Neural cell (in vitro differentiated cells): Measurements from ENCODE around the gene MOGAT1. TPM values are rescaled to one million over a fixed set of nuclear protein-coding genes. Genes with fewer than 3 reads are reported as not detected.

Source experiments
- H2AFZ ChIP-seq: fragments of 200-600, 300-800 bp; sonication (generic), shearing (Covaris generic); 2 replicates; pipeline ENCODE4 v1.6.0; 2014; ENCODE audit warnings: low read depth, mild to moderate bottlenecking, antibody characterized with exemption, low read length, moderate library complexity
- H3F3A ChIP-seq: fragments of 200-600 bp; shearing (Covaris generic); 2 replicates; pipeline ENCODE4 v1.6.1; 2016; ENCODE audit warnings: mild to moderate bottlenecking, moderate library complexity, mixed read lengths, antibody characterized with exemption, low read length; ENCODE audit not compliant: insufficient read depth, poor library complexity, severe bottlenecking
- H3K27ac ChIP-seq: fragments of 200-600, 300-800 bp; sonication (generic), shearing (Covaris generic); 2 replicates; pipeline ENCODE4 v1.5.1; 2014; ENCODE audit warnings: mild to moderate bottlenecking, low read length, moderate library complexity
- H3K27me3 ChIP-seq: fragments of 300-800, 200-600 bp; sonication (generic), shearing (Covaris generic); 2 replicates; pipeline ENCODE4 v1.6.0; 2014; ENCODE audit warnings: mild to moderate bottlenecking, low read depth, low read length, moderate library complexity; ENCODE audit not compliant: insufficient read depth
- H3K36me3 ChIP-seq: fragments of 300-800, 200-600 bp; sonication (generic), shearing (Covaris generic); 2 replicates; pipeline ENCODE4 v1.5.1; 2014; ENCODE audit warnings: mild to moderate bottlenecking, antibody characterized with exemption, low read length, moderate library complexity; ENCODE audit not compliant: insufficient read depth
- H3K4me2 ChIP-seq: fragments of 300-800, 200-600 bp; sonication (generic), shearing (Covaris generic); 2 replicates; pipeline ENCODE4 v1.6.0; 2014; ENCODE audit warnings: mild to moderate bottlenecking, low read length
- H3K4me3 ChIP-seq: fragments of 300-800, 200-600 bp; sonication (generic), shearing (Covaris generic); 2 replicates; pipeline ENCODE4 v1.5.1; 2014; ENCODE audit warnings: mild to moderate bottlenecking, low read length, moderate library complexity
- H3K79me2 ChIP-seq: fragments of 200-600 bp; shearing (Covaris generic); replicated peaks from 2 replicates; pipeline ENCODE4 v1.6.0; 2014; ENCODE audit warnings: mild to moderate bottlenecking, low read length, moderate library complexity; ENCODE audit not compliant: insufficient read depth
- H3K9ac ChIP-seq: fragments of 300-800, 200-600 bp; sonication (generic), shearing (Covaris generic); 2 replicates; pipeline ENCODE4 v1.6.1; 2016; ENCODE audit warnings: mild to moderate bottlenecking, low read length, mixed read lengths
- H3K9me2 ChIP-seq: fragments of 200-600 bp; shearing (Covaris generic); 2 replicates; pipeline ENCODE4 v1.6.1; 2016; ENCODE audit warnings: mild to moderate bottlenecking, low read length, mixed read lengths; ENCODE audit not compliant: insufficient read depth
- H3K9me3 ChIP-seq: fragments of 200-600, 300-800 bp; sonication (generic), shearing (Covaris generic); 2 replicates; pipeline ENCODE4 v1.6.1; 2016; ENCODE audit warnings: mild to moderate bottlenecking, mixed run types, low read length, moderate library complexity, mixed read lengths
- H4K20me1 ChIP-seq: fragments of 200-600 bp; shearing (Covaris generic); 2 replicates; pipeline ENCODE4 v1.6.1; 2016; ENCODE audit warnings: mild to moderate bottlenecking, mixed run types; ENCODE audit not compliant: insufficient read depth
- CTCF ChIP-seq: fragments of 450-650 bp; IDR thresholded peaks from 2 replicates; pipeline ENCODE4 v1.5.1; 2014; ENCODE audit warnings: antibody characterized with exemption, mild to moderate bottlenecking, moderate library complexity; ENCODE audit not compliant: poor library complexity, severe bottlenecking
- EP300 ChIP-seq: fragments of 450-650 bp; conservative IDR thresholded peaks from 2 replicates; pipeline ENCODE4 v1.6.1; 2014; ENCODE audit warnings: antibody characterized with exemption, mild to moderate bottlenecking, moderate library complexity; ENCODE audit not compliant: poor library complexity, severe bottlenecking
- EZH2 ChIP-seq: fragments of 200-600, 300-800 bp; shearing (Covaris generic), sonication (generic); IDR thresholded peaks from 2 replicates; pipeline ENCODE4 v1.6.1; 2014; ENCODE audit warnings: antibody characterized with exemption, low read length, borderline replicate concordance, mild to moderate bottlenecking; ENCODE audit not compliant: insufficient read depth, poor library complexity, severe bottlenecking
- MXI1 ChIP-seq: fragments of 450-650 bp; conservative IDR thresholded peaks from 2 replicates; pipeline ENCODE4 v1.6.1; 2014; ENCODE audit warnings: antibody characterized with exemption, mild to moderate bottlenecking; ENCODE audit not compliant: poor library complexity, severe bottlenecking
- POLR2AphosphoS5 ChIP-seq: IDR thresholded peaks from 2 replicates; pipeline ENCODE4 v1.6.1; 2012
- RAD21 ChIP-seq: fragments of 450-650 bp; conservative IDR thresholded peaks from 2 replicates; pipeline ENCODE4 v1.6.1; 2014; ENCODE audit warnings: antibody characterized with exemption, mild to moderate bottlenecking, moderate library complexity
- REST ChIP-seq: IDR thresholded peaks from 2 replicates; pipeline ENCODE4 v1.6.1; 2012; ENCODE audit warnings: borderline replicate concordance
- SMC3 ChIP-seq: fragments of 450-650 bp; conservative IDR thresholded peaks from 2 replicates; pipeline ENCODE4 v1.6.1; 2014; ENCODE audit warnings: antibody characterized with exemption, mild to moderate bottlenecking, moderate library complexity; ENCODE audit not compliant: poor library complexity
- TAF1 ChIP-seq: IDR thresholded peaks from 2 replicates; pipeline ENCODE4 v1.6.1; 2012; ENCODE audit warnings: low read depth
- polyA plus RNA-seq: library from polyadenylated mRNA; depleted of rRNA; stranded (reverse); fragments of >200 nt; gene quantifications from 2 replicates; pipeline ENCODE4 v1.2.3, GENCODE V29; 2014

Gene MOGAT1
- polyA plus RNA-seq, 1 donor from 2014 or later, result not detected

GRCh38 chr2:222709191-222709891 lies 37.9 kb downstream of the MOGAT1 start:
- Histone ChIP-seq H3K9ac (no peak overlapping the region), H3K4me3 (no peak overlapping the region)

GRCh38 chr2:222710736-222711135 lies 39.3 kb downstream of the MOGAT1 start:
- Histone ChIP-seq H3K27ac (no peak overlapping the region), H3K27me3 (no peaks in the 10 kb centered on the region), H3K79me2 (no peaks in the 10 kb centered on the region)
- TF ChIP-seq CTCF (no peak), POLR2AphosphoS5 (no peak), REST (no peak), EZH2 (no peak), EP300 (no peak)

More at GRCh38 chr2:222709191-222709891, 37.9 kb downstream of the MOGAT1 start:
- Histone ChIP-seq H3K36me3 (no peaks in the 10 kb centered on the region), H3K27ac (no peak overlapping the region), H3K79me2 (no peaks in the 10 kb centered on the region), H3F3A (no peaks in the 10 kb centered on the region), H4K20me1 (no peaks in the 10 kb centered on the region), H3K9me3 (no peaks in the 10 kb centered on the region), H3K27me3 (no peaks in the 10 kb centered on the region), H3K9me2 (no peaks in the 10 kb centered on the region), H3K4me2 (no peak overlapping the region), H2AFZ (no peak overlapping the region)
- TF ChIP-seq REST (no peak), TAF1 (no peak), CTCF (no peak), EP300 (no peak), RAD21 (no peak), MXI1 (no peak), POLR2AphosphoS5 (no peak), SMC3 (no peak), EZH2 (no peak)

More at GRCh38 chr2:222710736-222711135, 39.3 kb downstream of the MOGAT1 start:
- H3K9me3 ChIP-seq, result no peaks in the 10 kb centered on the region
- H3K36me3 ChIP-seq, result no peaks in the 10 kb centered on the region
- no peak overlapping the region for H2AFZ ChIP-seq
- no peaks in the 10 kb centered on the region for H3K9me2 ChIP-seq
- no peak overlapping the region for H3K9ac ChIP-seq
- no peak overlapping the region for H3K4me2 ChIP-seq
- H4K20me1 ChIP-seq, result no peaks in the 10 kb centered on the region
- H3F3A ChIP-seq, result no peaks in the 10 kb centered on the region
- H3K4me3 ChIP-seq, result no peak overlapping the region
